Stimulated activated CD4-positive, alpha-beta T cell treated with anti-CD3 and anti-CD28 coated beads, Interleukin-1b, Interleukin-23, amount 100 ng/mL, for 24 hours (primary cell): ENCODE data around the gene SAA2.
"Not testable (repeated sequence)": the region's sequence is repeated elsewhere in the genome, so short reads cannot be mapped to it uniquely, and the experiment has no call there.

Source experiments
- DNase-seq, 4 experiments: peaks; one replicate each; pipeline ENCODE4 v3.0.0-alpha.2; 2020; ENCODE audit warnings: low read depth in 4 of 4, low spot score in 1 of 4

Gene SAA2

DNA sequence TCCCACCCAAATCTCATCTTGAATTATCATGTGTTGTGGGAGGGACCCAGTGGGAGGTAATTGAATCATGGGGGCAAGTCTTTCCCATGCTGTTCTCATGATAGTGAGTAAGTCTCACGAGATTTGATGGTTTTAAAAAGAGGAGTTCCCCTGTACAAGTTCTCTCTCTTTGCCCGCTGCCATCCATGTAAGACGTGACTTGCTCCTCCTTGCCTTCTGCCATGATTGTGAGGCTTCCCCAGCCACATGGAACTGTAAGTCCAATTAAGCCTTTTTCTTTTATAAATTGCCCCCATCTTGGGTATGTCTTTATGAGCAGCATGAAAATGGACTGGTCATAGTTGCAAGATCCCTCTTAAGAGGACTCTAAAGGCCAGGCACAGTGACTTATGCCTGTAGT is 50.7 kb downstream of the SAA2 start:
- not testable (repeated sequence) for DNase-seq

DNA sequence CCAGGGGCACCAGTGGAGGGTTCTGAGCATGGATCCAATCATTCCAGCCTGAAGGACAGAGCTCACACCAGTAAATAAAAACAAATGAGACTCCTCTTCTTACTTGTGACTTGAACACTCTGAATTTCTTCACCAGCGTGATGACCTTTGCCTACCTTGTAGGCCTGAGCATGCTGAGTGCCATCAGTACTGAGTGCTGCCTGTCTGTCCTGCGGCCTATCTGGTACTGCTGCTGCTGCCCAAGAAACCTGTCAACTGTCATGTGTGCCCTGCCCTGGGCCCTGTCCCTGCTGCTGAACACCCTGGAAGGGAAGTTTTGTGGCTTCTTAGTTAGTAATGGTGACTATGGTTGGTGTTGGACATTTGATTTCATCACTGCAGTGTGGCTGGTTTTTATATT is 51.9 kb downstream of the SAA2 start:
- no peak for DNase-seq
